ENCODE results near the gene PNPLA5.
A peak's percentile ranks its signal among the peaks of the same experiment; 100 is the strongest.
"Not testable (repeated sequence)": the region's sequence is repeated elsewhere in the genome, so short reads cannot be mapped to it uniquely, and the experiment has no call there.

PNPLA5 gene

DNA sequence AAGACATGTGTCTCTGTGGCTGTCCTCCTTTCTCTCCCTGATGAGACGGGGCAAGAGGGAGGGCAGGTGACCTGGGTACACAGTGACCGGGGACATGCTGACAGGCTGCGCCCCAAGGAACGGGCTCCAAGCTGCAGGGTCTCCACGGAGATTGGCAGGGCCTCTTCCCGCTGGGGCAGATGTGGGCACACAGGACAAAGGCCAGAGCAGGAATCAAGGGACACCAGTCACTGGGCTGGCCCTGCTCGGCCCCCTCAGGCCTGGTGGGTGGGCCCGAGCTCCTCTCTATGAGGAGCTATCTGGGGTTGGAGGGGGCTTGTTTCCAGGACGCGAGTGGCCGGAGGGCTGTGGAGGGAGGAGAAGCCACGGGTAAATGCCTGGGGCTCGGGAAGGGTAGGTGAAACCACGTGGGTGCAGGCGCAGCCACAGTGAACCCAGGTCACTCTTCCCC, 11.2 kb downstream of the PNPLA5 start:
- no peak for DNase-seq

DNA sequence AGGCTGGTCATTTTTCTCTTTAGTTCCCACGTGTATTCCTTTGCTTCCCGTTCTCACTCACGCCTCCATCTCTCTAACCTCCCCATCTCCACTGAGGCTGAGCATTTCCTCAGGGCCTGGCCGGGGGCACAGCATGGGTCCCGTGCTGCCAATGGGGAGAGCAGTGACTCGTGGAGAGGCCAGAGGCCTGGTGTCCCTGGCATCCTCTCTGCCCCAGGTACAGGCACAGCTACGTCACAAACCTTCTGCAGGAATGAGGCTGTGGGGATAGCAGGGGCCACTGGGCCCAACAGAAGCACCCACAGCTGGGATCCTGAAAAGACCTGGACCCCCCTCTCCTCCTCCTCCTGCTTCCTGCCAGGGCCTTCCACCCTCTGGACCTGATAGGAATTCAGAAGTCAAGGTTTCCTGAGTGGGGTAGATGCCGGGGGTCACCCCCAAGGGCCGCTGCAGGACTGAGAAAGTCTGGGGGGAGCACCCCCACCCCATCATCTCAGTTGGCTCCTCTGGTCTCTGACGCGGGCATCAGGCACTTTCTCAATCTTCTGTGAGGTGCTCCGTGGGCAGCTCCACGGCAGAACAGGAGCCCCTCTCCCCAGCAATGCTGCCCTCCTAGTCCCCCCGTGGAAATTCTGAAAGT, 11.8 kb downstream of the PNPLA5 start:
- no peak for DNase-seq

DNA sequence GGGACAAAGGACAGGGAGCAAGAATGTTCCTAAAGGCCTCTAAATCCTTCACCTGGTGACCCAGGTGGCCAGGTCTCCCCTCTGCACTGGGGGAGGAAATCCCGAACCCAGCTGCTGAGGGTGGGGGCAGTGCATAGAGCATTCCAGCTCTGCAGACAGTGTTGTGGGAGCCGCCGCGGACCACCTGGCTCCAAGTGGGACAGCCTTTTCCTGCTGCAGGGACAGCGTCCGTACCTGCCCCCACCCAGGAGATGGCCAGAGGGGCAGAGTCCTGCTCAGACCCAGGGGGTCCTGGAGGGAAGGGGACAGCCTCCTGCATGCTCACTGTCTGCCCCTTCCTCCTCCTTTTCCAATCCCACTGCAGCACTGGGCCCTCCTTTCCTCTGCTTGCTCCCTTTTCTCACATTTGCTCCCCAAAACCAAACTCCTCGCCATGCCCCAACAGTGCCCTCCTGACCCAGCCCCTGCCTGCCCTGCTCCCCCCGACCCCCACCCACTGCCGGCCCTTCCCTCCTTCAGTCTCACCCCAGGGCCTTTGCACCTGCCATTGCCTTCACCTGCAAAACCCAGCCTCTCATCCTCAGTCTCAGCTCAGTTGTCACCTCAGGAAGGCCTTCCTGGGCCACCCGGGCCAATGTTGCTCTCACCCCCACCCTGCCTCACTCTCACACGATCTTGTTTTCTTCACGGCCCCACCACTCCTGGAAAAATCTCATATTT, 12.8 kb downstream of the PNPLA5 start:
- no peak for DNase-seq

DNA sequence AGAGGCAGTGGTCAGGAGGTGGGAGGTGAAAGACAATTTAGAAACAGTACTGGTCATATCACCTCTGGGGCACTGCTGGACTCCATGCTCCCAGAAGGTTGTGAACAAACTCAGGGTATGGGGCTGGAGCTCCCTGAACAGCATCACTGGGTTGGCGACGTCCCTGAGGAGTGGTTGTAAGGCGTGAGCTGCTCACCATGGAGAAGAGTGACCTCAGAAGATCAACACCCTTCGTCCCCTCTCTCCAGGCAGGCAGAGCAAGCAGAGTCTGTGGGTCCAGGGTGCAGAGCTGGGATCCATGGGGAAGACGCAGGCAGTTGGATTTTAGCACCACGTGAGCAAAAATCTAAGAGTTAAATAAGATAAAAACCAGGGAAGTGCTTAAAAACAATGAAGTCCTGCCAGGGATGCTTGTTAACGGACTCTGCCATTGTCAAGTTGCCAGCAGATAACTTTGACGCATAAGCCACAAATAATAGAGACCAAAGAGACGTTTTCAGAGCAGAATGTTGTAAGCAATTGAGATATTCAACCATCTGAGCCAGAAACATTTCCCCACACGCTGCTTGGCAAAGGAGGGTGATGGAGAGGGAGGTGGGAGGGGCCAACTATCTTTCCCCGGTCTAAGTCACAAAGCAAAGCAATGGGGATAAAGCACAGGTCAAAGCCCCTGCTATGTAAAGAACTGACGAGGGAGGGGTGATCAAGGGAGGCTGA, 13.6 kb downstream of the PNPLA5 start:
- no peak for DNase-seq

DNA sequence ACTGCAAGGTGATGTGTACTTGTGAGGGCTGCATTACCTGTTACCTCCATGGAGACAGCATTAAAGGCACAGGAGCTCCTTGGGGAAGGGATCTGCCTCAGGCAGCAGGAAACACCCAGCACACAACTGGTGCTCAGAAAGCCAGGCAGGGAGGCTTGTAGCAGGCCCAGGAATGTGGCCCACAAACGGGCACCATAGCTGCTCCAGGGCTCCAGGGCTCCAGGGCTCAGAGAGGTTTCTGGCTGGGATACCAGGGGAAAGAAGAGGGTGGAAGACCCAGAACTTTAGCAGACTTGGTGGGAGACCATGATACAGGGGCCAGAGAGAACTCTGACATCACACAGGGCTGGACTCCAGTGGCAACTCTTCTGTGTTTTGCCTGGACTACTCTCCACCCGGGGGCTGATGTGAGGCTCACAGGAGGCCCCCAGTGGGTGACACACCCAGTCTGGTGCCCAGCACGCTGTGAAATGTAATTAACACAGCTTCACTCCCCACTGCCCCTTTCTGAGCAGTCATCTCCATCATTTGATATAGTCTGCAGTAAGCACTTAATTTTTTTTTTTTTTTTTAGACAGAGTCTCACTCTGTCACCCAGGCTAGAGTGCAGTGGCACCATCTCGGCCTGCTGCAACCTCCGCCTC, 14.8 kb downstream of the PNPLA5 start:
- DNase-seq: no peak

DNA sequence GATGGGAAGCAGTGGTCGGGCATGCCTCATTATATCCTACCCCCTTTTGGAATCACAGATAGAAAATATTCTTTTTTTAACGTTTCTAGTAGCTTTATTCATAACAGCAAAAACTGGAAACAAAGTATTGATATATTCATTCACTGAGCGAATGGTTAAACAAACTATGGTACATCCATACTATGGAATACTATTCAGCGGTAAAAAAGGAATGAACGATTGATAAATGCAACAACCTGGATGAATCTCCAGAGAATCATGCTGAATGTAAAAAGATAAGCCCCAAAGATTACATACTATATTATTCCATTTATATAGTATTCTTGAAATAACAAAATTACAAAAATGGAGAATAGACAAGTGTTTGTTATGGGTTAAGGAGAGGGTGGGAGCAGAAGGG, 22.0 kb downstream of the PNPLA5 start:
- DNase-seq: no peak

DNA sequence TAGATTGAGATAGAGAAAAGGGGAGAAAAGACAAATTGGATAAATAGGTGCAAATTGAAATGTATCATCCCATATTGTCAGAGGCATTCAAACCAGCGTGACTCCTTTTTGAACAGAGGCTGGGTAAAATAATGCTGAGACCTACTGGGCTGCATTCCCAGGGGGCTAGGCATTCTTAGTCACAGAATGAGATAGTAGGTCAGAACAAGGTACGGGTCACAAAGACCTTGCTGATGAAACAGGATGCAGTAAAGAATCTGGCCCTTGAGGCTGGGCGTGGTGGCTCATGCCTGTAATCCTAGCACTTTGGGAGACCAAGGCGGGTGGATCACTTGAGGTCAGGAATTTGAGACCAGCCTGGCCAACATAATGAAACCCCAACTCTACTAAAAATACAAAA, 22.8 kb downstream of the PNPLA5 start:
- not testable (repeated sequence) for DNase-seq

DNA sequence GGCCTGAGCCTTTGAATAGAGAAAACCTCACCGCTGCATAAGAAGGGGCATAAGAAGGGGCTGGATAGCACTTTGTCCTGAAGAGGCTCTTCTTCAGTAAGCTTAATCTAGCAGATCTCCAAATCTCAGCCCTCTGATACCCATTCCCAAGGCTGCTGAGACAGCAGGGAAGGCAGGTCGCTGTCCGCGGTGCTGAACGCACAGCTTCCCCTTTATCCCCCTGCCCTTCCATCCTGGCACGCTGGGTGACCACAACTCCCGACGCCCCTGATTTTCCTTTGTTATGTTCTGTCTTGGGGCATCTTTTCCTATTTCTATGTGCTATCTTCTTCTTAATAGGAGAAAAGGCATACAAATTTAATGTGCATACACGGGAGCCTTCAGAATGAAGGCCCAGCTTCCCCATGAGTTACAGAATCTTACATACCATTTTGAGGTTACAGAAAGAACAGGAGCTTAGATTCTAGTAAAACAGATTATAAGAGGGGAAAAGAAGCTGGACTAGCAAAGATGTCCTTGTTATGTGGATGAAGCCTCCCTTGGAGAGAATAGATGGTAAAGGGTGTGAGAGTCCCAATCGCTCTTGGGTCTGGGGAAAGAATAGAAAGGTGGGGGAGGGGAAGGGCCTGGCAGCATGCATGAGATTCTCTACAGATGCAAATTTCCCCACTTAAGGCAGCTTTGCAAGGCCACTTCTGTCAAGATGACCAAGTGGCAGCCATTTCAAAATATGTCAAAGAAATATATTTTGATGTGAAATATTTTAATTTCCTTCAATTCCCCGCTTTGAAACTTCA, 23.8 kb downstream of the PNPLA5 start:
- DNase-seq: peak in 1 of 2 experiments; percentile 2

DNA sequence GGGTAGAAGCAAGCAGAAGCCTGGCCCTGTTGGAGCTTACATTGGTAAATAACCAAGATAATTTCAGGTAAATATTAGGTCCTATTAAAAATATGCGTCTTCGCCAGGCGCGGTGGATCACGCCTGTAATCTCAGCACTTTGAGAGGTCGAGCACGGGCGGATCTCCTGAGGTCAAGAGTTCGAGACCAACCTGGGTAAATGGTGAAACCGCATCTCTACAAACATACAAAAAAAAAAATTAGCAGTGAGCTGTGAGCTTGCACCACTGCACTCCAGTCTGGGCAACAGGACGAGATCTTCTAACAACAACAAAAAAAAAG, 29.0 kb downstream of the PNPLA5 start:
- no peak for DNase-seq

DNA sequence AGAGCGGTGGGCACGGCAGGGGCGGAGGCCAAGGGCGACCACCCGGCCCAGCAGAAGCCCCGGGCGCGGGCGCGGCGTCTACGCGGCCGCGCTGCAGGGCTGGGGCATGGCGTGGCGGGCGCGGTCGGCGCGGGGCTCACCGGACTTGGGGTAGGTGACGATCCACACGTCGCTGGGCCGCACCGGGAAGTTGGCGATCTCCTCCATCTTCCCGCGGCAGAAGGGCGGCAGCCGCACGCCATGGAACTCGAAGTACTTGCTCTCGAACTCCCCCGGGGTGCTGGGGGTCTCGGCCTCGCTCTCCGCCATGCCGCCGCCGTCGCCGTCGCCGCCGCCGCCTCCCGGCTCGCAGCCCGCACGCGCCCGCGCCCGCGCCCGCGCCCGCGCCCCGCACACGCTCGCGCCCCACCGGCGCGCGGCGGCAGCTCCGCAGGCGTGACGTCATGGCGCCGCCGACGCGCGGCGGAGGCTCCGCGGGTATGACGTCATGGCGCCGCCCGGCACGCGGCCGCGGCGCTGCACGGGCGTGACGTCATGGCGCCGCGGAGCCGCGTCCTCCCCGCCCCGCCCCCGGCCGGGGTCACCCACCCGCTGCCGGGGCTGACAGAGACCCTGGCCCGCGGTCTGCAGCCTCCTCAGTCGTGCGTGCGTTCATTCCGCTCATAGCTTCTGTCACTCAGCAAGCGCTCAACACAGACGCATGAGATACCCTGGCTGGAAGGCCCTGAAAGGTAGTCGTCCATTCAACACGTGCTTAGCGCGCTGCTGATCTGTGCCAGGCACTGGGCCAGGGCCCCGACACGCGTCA, 29.5 kb downstream of the PNPLA5 start, which contains the start of gene SULT4A1:
Gene SULT4A1 (minus strand): TSS at position 440 of the 808 bp plus-strand sequence. CDS start 131 bp downstream, at position 309.
- no peak for DNase-seq

DNA sequence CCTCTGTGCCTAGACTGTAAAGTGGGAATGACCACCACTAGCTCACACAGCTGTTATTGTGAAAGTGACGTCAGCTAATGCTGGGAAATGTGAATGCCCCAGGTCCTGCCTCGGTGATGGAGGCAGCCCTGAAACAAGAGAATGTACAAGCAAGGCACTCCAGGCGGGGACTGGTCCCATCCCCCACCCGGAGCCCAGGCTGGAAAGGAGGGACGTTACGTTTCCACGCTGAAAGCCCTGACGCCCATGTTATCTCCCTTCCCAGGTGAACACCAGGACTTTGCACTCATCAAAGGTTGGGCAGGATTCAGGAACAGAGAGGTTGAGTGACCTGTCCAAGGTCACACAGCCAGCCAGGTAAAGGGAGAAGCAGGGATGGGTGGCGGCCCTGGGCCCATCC, 30.3 kb downstream of the PNPLA5 start:
- no peak for DNase-seq

DNA sequence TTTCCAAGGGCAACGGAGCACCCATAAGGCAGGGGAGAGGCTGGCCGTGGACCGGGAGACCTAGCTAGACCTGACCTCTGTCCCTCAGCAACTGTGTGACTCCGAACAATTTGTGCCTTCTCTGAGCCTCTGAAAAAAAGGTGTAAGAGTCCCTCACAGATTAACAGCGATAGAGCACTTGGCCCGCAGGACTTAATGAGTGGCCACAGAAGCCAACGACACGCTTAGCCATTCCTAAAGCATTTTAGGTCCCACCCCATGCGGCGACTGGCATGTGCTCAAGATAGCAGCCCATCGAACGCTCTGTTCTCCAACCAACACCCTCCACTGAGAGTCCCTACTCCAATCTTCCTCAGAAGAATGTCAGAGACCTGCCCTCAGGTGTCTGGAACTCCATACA, 31.0 kb downstream of the PNPLA5 start:
- no peak for DNase-seq

DNA sequence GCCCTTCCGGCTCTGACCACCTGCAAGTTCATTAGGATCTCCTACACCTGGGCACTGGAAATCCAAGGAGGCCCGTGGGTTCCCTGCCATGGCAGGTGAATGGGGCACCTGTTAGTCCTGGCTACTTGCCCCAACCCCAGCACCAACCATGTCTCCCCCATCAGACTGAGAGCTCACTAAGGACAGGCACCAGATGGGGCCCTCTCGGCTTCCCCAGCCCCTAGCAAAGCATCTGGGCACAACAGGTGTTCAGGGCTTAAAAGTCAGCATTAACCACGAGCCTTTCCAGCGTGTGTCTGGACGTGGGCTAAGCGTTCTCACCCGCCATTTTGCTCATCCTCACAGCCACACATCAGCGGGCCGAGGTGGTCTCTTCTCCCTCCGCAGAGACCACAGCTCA, 31.7 kb downstream of the PNPLA5 start:
- DNase-seq: no peak

DNA sequence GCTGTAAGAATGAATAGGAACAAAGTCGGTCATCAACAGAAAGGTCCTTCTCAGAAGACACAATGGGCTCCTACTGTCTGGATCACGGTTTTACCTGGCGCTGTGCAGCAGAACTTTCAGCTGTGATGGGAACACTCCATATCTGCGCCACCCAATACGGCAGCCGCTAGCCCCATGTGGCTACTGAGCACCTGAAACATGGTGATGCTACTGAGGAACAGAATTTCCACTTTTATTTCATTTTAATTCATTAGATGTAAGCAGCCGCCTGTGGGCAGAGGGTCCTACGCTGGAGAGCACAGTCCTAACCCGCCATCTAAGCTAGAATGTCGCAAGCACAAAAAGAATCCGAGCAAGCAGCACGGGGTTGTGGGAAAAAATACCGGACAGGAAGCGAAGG, 32.2 kb downstream of the PNPLA5 start:
- DNase-seq: no peak

DNA sequence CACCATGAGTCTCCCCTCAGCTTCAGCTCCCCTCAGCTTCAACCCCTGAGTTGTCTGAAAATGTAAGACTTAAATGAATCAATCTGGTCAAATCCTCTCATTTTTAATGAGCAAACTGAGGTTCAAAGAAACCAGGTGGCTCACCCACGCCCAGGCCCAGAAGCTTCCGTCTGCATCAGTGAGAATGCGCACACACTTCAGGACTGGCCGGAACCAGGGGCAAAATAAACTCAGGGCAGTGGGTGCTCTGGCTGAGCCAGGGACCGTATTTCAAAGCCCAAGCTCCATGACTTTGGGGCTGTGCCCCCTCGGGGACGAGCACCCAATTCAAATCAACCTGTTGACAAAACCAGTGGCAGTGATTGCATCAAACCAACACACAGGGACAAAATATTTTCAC, 32.6 kb downstream of the PNPLA5 start:
- DNase-seq: no peak

DNA sequence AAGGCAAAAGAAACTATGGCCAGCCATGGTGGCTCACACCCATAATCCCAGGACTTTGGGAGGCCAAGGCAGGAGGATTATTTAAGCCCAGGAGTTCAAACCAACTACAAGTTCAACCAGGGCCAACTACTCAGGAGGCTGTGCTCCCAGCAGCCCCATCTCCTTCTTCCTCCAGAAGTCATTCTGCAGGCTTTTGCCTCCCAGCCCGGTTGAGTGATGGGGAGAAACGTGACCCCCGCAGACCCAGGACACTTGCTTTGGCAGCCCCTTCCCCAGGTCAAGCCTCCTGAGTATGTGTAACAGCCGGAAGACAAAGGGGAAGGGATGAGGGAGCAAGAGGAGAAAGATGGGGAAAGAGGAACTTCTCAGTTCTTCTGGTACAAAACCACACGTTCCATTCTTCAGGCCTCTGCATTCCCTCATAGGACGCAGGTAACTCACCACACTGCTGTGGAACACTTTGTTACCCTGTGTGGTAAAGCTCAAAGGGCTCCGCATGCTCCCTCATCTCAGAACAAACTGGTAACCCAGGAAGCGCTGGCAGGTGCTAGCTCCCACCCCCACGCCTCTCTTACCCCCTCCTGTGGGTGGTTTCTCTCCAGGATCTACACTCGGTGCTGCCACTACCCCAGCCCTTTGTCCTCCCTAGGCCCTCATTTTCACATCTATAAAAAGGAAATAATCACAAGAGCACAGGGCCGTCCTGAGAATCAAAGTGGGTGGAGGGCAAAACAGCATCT, 33.5 kb downstream of the PNPLA5 start:
- no peak for DNase-seq

DNA sequence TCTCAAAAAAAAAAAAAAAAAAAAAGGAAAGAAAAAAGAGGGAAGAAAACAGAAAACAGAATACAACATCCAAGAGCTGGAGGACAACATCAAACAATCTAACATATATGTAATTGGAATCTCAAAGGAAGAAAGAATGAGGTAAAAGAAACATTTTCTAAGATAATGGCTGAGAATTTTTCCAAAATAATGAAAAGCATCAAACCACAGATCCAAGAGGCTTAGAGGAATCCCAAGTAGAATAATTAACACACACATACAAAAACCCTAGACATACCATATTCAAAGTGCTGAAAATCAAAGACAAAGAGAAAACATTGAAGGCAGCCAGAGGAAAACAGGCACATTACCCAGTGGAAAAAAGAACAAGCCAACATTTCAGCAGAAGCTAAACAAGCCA, 34.4 kb downstream of the PNPLA5 start:
- DNase-seq: no peak

DNA sequence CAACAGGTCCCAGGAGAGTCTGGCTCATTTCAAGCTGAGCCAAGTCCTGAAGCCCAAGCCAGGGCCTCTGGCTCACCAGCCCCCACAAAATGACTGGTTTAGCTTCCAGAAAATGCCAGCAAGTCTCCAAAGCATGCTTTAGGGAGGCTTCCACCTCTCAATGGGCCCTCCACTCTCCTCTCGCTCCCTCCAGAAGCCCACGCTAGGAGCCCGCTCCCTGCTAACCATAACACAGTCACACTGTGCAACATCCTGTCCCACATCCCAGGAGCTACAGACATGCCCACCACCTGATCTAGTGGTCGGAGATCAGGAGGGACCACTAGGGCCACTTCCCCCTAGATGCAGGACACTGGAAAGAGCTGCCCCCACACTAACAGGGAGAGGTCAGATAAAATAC, 36.4 kb downstream of the PNPLA5 start:
- no peak for DNase-seq

DNA sequence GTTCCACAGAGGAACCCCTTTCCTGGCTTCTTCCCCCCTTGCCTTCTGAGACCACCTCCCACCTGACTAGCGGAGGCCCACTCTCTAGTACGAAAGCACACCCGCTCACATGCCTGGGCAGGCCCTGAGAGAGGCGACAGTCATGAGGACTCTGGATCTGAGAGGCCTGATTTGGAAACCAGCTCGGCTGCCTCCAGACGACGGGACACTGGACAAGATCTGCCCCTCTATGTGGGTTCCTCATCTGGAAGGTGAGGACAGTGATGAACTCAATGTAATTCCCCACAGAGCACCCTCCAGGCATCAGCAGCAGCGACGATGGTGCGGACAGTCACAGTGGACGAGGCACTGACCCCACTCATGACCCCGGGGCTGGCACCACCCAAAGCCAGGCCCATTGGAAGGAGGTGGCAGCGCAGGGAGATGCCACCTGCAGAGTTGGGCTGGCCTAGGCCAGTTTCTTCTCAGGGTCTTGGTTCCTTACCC, 37.0 kb downstream of the PNPLA5 start:
- no peak for DNase-seq

DNA sequence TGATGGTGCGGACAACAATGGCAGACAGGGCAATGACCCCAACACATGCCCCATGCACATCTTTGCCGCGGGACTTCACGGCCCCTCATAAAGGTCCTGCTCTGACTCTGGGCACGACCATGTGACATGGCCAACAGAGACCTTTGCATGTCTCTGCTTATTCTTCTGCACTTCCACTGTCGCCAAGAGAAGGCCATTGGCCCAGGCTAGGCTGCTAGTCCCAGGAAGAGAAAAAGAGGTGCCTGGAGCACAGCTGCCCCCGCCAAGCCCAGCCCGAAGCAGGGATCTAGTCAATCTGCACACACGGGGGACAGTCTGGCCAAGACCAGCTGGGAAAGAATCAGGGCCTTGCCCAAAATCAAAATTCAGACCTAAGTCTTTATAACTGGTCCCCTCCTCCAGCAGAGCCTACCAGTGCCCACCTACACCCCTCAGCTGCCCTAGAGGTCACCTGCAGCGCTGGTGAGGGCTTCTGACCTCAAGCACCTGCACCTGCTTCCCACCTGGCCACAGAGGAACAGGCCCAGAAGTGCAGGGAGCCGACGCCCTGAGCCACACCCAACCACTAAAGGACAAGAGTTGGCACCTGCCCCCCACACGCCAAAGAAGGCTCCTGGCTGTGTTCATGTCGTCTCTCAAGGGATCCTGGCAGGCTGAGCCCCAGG, 37.6 kb downstream of the PNPLA5 start:
- no peak for DNase-seq

Measured in AML-193 (cell line).